ENCODE measurements around the gene KCNG2.

- TF ChIP-seq CTCF (IDR thresholded peaks at IDR 0.05), result no peak
- TF ChIP-seq EZH2phosphoT487 (IDR thresholded peaks at IDR 0.05), result peak; percentile 23
- TF ChIP-seq EZH2 (IDR thresholded peaks at IDR 0.05), result peak; percentile 54
Measured at GRCh38 chr18:79798999-79799370, 1.2 kb downstream of the KCNG2 start.

All from neural progenitor cell (in vitro differentiated cells).